ENCODE measurements around the gene MBOAT2.

MBOAT2 gene

DNA sequence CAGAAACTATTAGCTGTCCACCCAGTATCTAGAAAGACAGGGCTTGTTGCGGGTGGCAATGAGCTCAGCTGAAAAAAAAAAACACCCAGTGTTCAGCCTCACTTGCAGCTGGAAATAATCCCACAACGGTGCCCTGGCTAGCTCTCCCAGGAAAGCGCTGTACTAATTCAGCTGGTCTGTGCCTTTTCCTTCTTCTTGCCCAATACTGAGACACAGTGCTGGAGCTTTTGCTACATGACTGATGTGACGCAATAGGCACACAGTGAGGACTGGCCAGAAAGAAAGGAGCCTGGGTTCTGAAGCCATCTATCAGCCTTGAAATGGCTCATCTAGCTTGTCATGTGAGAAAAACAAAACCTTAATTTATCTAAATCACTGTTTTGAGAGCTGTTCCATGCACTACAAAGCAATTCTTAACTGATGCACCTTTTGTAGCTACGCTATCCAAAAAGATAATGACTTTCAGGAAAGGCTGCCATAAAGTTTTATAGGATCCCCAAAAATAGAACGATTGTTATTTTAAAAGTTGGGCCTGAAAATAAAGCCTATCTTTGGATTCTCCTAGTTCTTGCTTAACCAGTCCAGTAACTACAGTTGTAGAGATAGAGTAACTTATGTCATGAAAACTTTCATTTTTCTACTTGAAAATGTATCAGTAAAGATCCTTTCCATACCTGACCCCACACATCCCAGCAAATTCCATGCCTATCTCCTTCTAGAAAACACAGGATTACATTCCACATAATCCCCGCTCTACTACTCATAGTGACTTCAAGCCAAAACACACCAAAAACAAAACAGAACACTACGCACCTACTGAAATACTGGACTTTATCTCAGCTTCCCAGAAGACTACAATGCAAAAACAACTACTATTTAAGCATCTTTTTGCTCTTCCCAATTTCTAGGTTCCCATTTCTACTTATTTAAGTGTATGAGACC, 181.9 kb downstream of the MBOAT2 start:
- no peak overlapping the region for H2AK5ac ChIP-seq (ENCODE audit: low read depth, low read length)
- H3K4me3 ChIP-seq (ENCODE audit: low read length in 2 of 2), result no peak overlapping the region
- no peak overlapping the region for H3K23ac ChIP-seq (ENCODE audit: low read depth, low read length, poor library complexity)
- no peak overlapping the region for H3K18ac ChIP-seq (ENCODE audit: low read length)
- H3K9ac ChIP-seq (ENCODE audit: low read depth, low read length, poor library complexity), result no peak overlapping the region
- H2BK15ac ChIP-seq (ENCODE audit: low read length), result no peak overlapping the region
- H2BK12ac ChIP-seq (ENCODE audit: low read length), result no peak overlapping the region
- H3K36me3 ChIP-seq (replicated peaks in 1 of 2; ENCODE audit: control insufficient read depth in 2 of 2, insufficient read depth in 2 of 2, low read length in 2 of 2), result peaks cover 0 to 64% of the 10 kb centered on the region in 2 donors
- no peak overlapping the region for H3K14ac ChIP-seq (ENCODE audit: low read length)
- no peak overlapping the region for H3K4me2 ChIP-seq (ENCODE audit: insufficient read depth, low read length, poor library complexity, severe bottlenecking)
- H3K27ac ChIP-seq (replicated peaks; ENCODE audit: low read length), result no peak overlapping the region
- no peak overlapping the region for H2AFZ ChIP-seq (ENCODE audit: low read length)
- no peaks in the 10 kb centered on the region for H3K4me1 ChIP-seq (ENCODE audit: control insufficient read depth in 2 of 2, insufficient read depth in 1 of 2, low read depth in 1 of 2, low read length in 2 of 2)
- no peaks in the 10 kb centered on the region for H3K79me1 ChIP-seq (ENCODE audit: low read depth, low read length)
- no peaks in the 10 kb centered on the region for H3K9me3 ChIP-seq (replicated peaks in 1 of 2; ENCODE audit: control insufficient read depth in 2 of 2, insufficient read depth in 1 of 2, low read depth in 1 of 2, low read length in 2 of 2)
- H4K8ac ChIP-seq (ENCODE audit: low read depth, low read length), result no peak overlapping the region
- no CpG with 5 or more reads among the region's 8 CpGs for WGBS, 2 donors (ENCODE audit: extremely low coverage in 2 of 2, insufficient read length in 2 of 2, insufficient replicate concordance in 1 of 2)
- DNase-seq (ENCODE audit: low spot score), result no peak
- no peak overlapping the region for H3K4ac ChIP-seq (ENCODE audit: low read length)
- no peaks in the 10 kb centered on the region for H3K27me3 ChIP-seq (ENCODE audit: control insufficient read depth in 3 of 3, insufficient read depth in 3 of 3, low read depth in 1 of 3, low read length in 3 of 3)
- H2BK120ac ChIP-seq (ENCODE audit: low read depth, low read length), result no peak overlapping the region
- H2BK5ac ChIP-seq (ENCODE audit: low read length), result no peak overlapping the region
- no peak overlapping the region for H4K91ac ChIP-seq (ENCODE audit: low read depth, low read length, poor library complexity)

DNA sequence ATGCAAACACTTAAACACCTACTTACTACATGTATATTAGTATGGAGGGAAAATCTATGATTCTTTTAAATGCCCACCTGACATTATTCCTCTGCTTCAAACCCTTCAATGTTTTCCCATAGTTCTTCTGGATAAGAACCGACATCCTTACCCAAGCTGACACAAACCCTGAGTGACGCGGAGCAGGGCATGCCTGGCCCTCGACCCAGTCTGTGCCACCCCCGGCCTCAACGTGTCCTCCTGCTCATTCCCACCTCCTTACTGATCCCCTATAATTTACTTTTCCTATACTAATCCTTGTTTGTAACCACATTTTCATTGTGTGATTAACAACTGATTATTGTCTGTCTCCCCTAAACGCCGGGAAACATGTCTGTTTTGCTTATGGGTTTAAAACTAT, 183.5 kb downstream of the MBOAT2 start:
- Histone ChIP-seq H3K14ac (ENCODE audit: low read length) (no peak overlapping the region), H2BK15ac (ENCODE audit: low read length) (no peak overlapping the region), H2BK12ac (ENCODE audit: low read length) (no peak overlapping the region), H3K18ac (ENCODE audit: low read length) (no peak overlapping the region), H2AK5ac (ENCODE audit: low read depth, low read length) (no peak overlapping the region), H3K9me3 (replicated peaks in 1 of 2; ENCODE audit: control insufficient read depth in 2 of 2, insufficient read depth in 1 of 2, low read depth in 1 of 2, low read length in 2 of 2) (no peaks in the 10 kb centered on the region), H3K23ac (ENCODE audit: low read depth, low read length, poor library complexity) (no peak overlapping the region), H3K36me3 (replicated peaks in 1 of 2; ENCODE audit: control insufficient read depth in 2 of 2, insufficient read depth in 2 of 2, low read length in 2 of 2) (peaks cover 0 to 65% of the 10 kb centered on the region in 2 donors), H3K27ac (replicated peaks; ENCODE audit: low read length) (no peak overlapping the region), H2AFZ (ENCODE audit: low read length) (no peak overlapping the region), H3K27me3 (ENCODE audit: control insufficient read depth in 3 of 3, insufficient read depth in 3 of 3, low read depth in 1 of 3, low read length in 3 of 3) (no peaks in the 10 kb centered on the region), H2BK5ac (ENCODE audit: low read length) (no peak overlapping the region), H2BK120ac (ENCODE audit: low read depth, low read length) (no peak overlapping the region), H3K79me1 (ENCODE audit: low read depth, low read length) (no peaks in the 10 kb centered on the region), H4K91ac (ENCODE audit: low read depth, low read length, poor library complexity) (no peak overlapping the region), H3K4me1 (ENCODE audit: control insufficient read depth in 2 of 2, insufficient read depth in 1 of 2, low read depth in 1 of 2, low read length in 2 of 2) (no peaks in the 10 kb centered on the region), H3K4ac (ENCODE audit: low read length) (no peak overlapping the region), H4K8ac (ENCODE audit: low read depth, low read length) (no peak overlapping the region), H3K4me3 (ENCODE audit: low read length in 2 of 2) (no peak overlapping the region), H3K9ac (ENCODE audit: low read depth, low read length, poor library complexity) (no peak overlapping the region), H3K4me2 (ENCODE audit: insufficient read depth, low read length, poor library complexity, severe bottlenecking) (no peak overlapping the region)
- no peak for DNase-seq (ENCODE audit: low spot score)
- WGBS, 2 donors (ENCODE audit: extremely low coverage in 2 of 2, insufficient read length in 2 of 2, insufficient replicate concordance in 1 of 2), result no CpG with 5 or more reads among the region's 8 CpGs

DNA sequence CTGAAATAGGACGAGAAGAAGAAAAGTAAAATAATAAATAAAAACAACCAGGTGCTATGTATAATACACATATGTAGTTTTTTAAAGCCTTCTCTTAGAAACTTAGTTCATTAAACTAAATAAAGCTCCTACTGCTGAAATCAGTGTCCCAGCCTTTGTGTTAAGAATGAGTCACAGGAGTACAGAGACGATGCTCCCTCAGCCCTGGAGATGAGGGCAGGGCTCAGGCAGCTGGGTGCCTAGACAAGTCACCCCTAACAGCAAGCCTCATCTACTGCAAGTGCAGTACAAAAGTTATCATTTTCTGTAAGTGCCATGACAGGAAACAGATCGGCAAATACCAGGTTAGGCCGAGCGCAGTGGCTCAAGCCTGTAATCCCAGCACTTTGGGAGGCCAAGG, 184.3 kb downstream of the MBOAT2 start:
- Histone ChIP-seq H2AK5ac (ENCODE audit: low read depth, low read length) (no peak overlapping the region), H3K14ac (ENCODE audit: low read length) (no peak overlapping the region)
- no CpG with 5 or more reads among the region's 5 CpGs for WGBS, 2 donors (ENCODE audit: extremely low coverage in 2 of 2, insufficient read length in 2 of 2, insufficient replicate concordance in 1 of 2)

GRCh38 chr2:8817221-8817620, 186.3 kb downstream of the MBOAT2 start:
- DNase-seq (ENCODE audit: low spot score), result no peak
- no peak overlapping the region for H3K18ac ChIP-seq (ENCODE audit: low read length)
- H3K27me3 ChIP-seq (ENCODE audit: control insufficient read depth in 3 of 3, insufficient read depth in 3 of 3, low read depth in 1 of 3, low read length in 3 of 3), result no peaks in the 10 kb centered on the region
- no peak overlapping the region for H2BK120ac ChIP-seq (ENCODE audit: low read depth, low read length)
- H2BK12ac ChIP-seq (ENCODE audit: low read length), result no peak overlapping the region
- H3K14ac ChIP-seq (ENCODE audit: low read length), result no peak overlapping the region
- H3K4me2 ChIP-seq (ENCODE audit: insufficient read depth, low read length, poor library complexity, severe bottlenecking), result no peak overlapping the region
- no peak overlapping the region for H4K91ac ChIP-seq (ENCODE audit: low read depth, low read length, poor library complexity)
- H3K4me3 ChIP-seq (ENCODE audit: low read length in 2 of 2), result no peak overlapping the region
- H3K36me3 ChIP-seq (replicated peaks in 1 of 2; ENCODE audit: control insufficient read depth in 2 of 2, insufficient read depth in 2 of 2, low read length in 2 of 2), result peaks cover 0 to 77% of the 10 kb centered on the region in 2 donors
- no peaks in the 10 kb centered on the region for H3K9me3 ChIP-seq (replicated peaks in 1 of 2; ENCODE audit: control insufficient read depth in 2 of 2, insufficient read depth in 1 of 2, low read depth in 1 of 2, low read length in 2 of 2)
- H3K79me1 ChIP-seq (ENCODE audit: low read depth, low read length), result no peaks in the 10 kb centered on the region
- no peak overlapping the region for H3K9ac ChIP-seq (ENCODE audit: low read depth, low read length, poor library complexity)
- no peak overlapping the region for H3K23ac ChIP-seq (ENCODE audit: low read depth, low read length, poor library complexity)
- no peak overlapping the region for H2AK5ac ChIP-seq (ENCODE audit: low read depth, low read length)
- H3K27ac ChIP-seq (replicated peaks; ENCODE audit: low read length), result no peak overlapping the region
- no peaks in the 10 kb centered on the region for H3K4me1 ChIP-seq (ENCODE audit: control insufficient read depth in 2 of 2, insufficient read depth in 1 of 2, low read depth in 1 of 2, low read length in 2 of 2)
- WGBS, 2 donors (ENCODE audit: extremely low coverage in 2 of 2, insufficient read length in 2 of 2, insufficient replicate concordance in 1 of 2), result no CpG with 5 or more reads among the region's 1 CpG
- no peak overlapping the region for H2BK15ac ChIP-seq (ENCODE audit: low read length)
- H2BK5ac ChIP-seq (ENCODE audit: low read length), result no peak overlapping the region
- H4K8ac ChIP-seq (ENCODE audit: low read depth, low read length), result no peak overlapping the region
- H2AFZ ChIP-seq (ENCODE audit: low read length), result no peak overlapping the region
- H3K4ac ChIP-seq (ENCODE audit: low read length), result no peak overlapping the region

More for the DNA sequence above, 184.3 kb downstream of the MBOAT2 start:
- Histone ChIP-seq H3K27ac (replicated peaks; ENCODE audit: low read length) (no peak overlapping the region), H3K4me2 (ENCODE audit: insufficient read depth, low read length, poor library complexity, severe bottlenecking) (no peak overlapping the region), H3K18ac (ENCODE audit: low read length) (no peak overlapping the region), H3K27me3 (ENCODE audit: control insufficient read depth in 3 of 3, insufficient read depth in 3 of 3, low read depth in 1 of 3, low read length in 3 of 3) (no peaks in the 10 kb centered on the region), H3K4me3 (ENCODE audit: low read length in 2 of 2) (peak overlapping the region in 1 of 2 donors; percentile 51), H3K4ac (ENCODE audit: low read length) (no peak overlapping the region), H3K23ac (ENCODE audit: low read depth, low read length, poor library complexity) (no peak overlapping the region), H4K8ac (ENCODE audit: low read depth, low read length) (no peak overlapping the region), H2BK120ac (ENCODE audit: low read depth, low read length) (no peak overlapping the region), H3K79me1 (ENCODE audit: low read depth, low read length) (no peaks in the 10 kb centered on the region), H3K36me3 (replicated peaks in 1 of 2; ENCODE audit: control insufficient read depth in 2 of 2, insufficient read depth in 2 of 2, low read length in 2 of 2) (peaks cover 0 to 65% of the 10 kb centered on the region in 2 donors), H4K91ac (ENCODE audit: low read depth, low read length, poor library complexity) (no peak overlapping the region), H3K9me3 (replicated peaks in 1 of 2; ENCODE audit: control insufficient read depth in 2 of 2, insufficient read depth in 1 of 2, low read depth in 1 of 2, low read length in 2 of 2) (no peaks in the 10 kb centered on the region), H2BK15ac (ENCODE audit: low read length) (no peak overlapping the region), H3K4me1 (ENCODE audit: control insufficient read depth in 2 of 2, insufficient read depth in 1 of 2, low read depth in 1 of 2, low read length in 2 of 2) (no peaks in the 10 kb centered on the region), H2AFZ (ENCODE audit: low read length) (no peak overlapping the region), H2BK12ac (ENCODE audit: low read length) (no peak overlapping the region), H2BK5ac (ENCODE audit: low read length) (no peak overlapping the region), H3K9ac (ENCODE audit: low read depth, low read length, poor library complexity) (no peak overlapping the region)
- DNase-seq (ENCODE audit: low spot score), result no peak

Measured in neuronal stem cell (in vitro differentiated cells).